ENCODE data around the gene MAP4.
A peak's percentile ranks its signal among the peaks of the same experiment; 100 is the strongest.
"Not testable (repeated sequence)": the region's sequence is repeated elsewhere in the genome, so short reads cannot be mapped to it uniquely, and the experiment has no call there.

Gene MAP4

GRCh38 chr3:48016301-48016973 is at the start of gene MAP4:
Gene MAP4 (minus strand): TSS chr3:48016416. CDS start chr3:47998860, 17,556 bp downstream.
- no peak for DNase-seq

GRCh38 chr3:48065035-48065434 is 48.8 kb upstream of the MAP4 start:
- DNase-seq, result peak; percentile 47

DNA sequence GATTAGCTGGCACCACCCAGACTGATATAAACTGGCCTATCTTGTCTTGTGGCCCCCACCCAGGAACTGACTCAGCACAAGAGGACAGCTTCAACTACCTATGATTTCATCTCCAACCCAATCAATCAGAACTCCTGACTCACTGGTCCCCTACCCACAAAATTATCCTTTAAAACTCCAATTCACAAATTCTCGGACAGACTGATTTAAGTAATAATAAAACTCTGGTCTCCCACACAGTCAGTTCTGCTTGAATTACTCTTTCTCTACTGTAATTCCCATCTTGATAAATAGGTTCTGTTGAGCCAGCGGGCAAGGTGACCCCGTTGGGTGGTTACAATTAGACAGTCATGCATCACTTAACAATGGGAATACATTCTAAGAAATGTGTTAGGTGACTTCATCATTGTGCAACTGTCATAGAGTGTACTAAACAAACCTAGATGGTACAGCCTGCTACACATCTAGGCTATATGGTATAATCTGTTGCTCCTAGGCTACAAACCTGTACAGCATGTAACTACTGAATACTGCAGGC is 48.1 kb upstream of the MAP4 start:
- DNase-seq, result no peak

DNA sequence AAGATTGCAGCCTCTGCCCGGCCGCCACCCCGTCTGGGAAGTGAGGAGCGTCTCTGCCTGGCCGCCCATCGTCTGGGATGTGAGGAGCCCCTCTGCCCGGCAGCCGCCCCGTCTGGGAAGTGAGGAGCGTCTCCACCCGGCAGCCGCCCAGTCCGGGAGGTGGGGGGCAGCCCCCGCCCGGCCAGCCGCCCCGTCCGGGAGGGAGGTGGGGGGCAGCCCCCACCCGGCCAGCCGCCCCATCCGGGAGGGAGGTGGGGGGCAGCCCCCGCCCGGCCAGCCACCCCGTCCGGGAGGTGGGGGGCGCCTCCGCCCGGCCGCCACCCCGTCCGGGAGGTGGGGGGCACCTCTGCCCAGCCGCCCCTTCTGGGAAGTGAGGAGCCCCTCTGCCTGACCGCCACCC is 45.4 kb upstream of the MAP4 start:
- not testable (repeated sequence) for DNase-seq

GRCh38 chr3:48058091-48058490 is 41.9 kb upstream of the MAP4 start:
- DNase-seq, result no peak

DNA sequence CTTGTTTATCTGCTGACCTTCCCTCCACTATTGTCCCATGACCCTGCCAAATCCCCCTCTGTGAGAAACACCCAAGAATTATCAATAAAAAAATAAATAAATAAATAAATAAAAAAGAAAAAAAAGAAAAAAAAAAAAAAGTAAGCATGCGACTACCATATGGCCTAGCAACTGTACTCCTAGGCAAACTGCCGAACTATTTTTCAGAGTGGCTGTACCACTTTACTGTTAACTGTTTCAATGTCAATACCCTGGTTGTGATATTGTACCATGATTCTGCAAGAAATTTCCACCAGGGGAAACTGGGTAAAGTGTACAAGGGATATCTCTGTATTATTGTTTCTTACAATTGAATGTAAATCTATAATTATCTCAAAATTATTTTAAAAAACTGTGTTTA is 41.3 kb upstream of the MAP4 start:
- DNase-seq, result no peak

GRCh38 chr3:48047841-48048464 is 31.7 kb upstream of the MAP4 start:
- DNase-seq, result no peak

DNA sequence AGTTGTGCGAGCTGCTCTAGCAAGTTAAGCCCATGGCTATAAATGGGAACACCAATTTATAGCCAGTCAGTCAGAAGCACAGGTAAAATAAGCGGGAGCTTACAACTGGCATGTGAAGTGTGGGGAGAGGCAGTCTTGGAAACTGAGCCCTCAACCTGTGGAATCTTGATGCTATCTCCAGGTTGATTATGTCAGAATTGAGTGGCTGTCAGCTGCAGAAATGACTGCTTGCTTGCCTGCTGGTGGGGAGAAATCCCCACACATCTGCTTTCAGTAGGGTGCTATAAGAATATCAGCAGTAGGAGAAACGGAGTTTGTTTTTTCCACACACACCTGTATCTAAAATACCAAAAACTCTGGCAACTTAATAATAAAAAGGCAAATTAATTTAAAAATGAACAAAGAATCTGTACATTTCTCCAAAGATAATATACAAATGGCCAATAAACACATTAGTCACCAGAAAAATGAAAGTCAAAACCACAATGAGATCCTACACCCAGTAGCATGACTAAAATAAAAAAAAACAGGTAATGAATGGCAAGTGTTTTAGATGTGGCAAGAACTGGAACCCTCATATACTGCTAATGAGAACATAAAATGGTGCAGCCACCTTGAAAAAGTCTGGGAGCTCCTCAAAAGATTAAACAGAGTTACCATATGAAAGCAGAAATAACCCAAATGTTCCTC is 26.0 kb upstream of the MAP4 start:
- DNase-seq, result peak; percentile 49

GRCh38 chr3:48039487-48040190 is 23.4 kb upstream of the MAP4 start:
- DNase-seq, result peak; percentile 72

DNA sequence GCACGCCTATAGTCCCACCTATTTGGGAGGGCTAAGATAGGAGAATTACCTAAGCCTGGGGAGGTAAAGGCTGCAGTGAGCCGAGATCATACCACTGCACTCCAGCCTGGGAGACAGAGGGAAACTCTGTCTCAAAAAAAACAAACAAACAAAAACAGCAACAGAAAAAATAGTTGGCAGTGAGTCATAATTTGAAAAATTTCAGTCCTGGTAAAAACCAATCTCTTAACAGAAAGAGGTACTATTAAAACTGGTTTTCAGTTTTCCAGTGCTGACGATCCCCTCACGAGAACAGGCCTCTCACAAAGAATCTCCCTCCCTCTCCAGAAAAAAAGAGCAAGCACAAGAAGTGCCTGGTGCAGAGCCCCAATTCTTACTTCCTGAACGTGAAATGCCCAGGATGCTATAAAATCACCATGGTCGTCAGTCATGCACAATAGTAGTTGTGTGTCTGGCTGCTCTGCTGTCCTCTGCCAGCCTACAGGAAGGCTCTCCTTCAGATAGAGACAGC is 22.8 kb upstream of the MAP4 start:
- DNase-seq, result no peak

DNA sequence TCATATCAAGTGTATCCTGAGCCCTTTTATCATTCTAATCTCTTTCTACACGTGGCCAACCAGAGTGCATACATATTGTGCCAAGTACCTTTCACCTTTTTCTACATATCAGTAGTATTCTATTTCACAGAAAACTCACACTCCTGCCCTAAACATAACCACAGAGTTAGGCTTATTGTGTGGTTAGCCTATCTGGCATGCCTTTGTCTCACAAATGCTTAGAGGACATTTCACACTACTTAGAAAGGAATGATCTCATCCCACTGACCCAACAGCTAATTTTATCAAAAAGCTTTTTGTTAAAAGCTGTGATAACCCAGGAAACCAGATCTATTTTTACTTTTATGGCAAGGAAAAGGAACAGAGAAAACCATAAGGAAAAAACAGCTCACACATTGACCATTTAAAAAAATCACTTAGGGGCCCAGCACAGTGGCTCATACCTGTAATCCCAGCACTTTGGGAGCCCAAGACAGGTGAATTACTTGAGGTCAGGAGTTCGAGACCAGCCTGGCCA is 17.8 kb upstream of the MAP4 start:
- peak; percentile 38 for DNase-seq

DNA sequence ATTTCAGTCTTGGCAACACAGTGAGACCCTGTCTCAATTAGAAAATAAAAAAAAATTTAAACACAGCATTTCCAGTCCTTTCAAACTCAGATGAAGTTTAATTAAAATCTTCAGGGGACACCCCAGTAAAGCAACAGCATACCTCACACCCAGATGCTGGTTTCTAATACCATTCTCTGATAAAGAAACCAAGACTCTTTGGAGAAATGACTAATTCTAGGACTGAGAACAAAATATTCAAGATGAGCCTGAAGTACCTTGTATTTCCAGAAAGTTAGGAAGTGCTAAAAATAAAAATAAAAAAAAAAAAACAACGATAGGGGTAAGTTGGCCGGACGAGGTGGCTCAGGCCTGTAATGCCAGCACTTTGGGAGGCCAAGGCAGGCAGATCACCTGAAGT is 14.0 kb upstream of the MAP4 start:
- DNase-seq, result no peak

DNA sequence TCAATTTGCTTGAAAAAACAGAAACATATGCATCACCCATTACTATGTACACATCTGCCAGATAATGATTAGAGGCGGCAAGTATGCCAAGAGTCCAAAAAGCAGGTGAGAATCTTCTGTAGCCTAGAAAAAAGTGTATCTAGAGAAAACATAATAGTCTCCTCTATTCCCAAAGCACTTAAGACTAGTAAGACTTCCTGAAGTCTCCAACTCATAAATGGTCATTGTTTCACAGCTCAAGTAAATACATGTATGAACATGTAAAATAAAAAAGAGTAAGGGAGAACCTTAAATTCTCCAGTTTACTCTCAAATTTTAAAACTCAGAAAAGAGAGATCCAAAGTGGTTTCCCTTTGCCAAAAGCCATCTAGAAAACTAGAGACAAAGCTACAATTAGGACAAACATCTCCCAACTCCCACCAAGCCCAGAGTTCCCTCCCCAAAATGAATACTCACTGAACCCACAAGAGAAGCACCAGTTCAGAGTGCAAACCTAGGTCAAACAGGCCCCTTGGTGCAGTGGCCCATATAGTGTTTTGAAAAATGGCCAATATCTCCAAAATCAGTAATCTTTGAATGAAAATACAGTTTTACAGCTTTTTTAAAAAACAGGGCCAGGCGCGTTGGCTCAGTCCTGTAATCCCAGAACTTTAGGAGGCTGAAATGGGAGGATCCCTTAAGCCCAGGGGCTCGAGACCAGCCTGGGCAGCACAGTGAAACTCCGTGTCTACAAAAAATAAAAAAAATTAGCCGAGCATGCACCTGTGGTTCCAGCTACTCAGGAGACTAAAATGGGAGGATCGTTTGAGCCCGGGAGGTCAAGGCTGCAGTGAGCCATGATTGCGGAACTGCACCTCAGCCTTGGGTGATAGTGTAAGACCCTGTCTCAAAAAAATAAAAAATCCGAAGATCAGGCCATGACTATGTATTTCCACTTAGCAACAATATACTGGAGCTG is 11.0 kb upstream of the MAP4 start:
- DNase-seq, result no peak

GRCh38 chr3:48026098-48026497 is 9.9 kb upstream of the MAP4 start:
- no peak for DNase-seq

DNA sequence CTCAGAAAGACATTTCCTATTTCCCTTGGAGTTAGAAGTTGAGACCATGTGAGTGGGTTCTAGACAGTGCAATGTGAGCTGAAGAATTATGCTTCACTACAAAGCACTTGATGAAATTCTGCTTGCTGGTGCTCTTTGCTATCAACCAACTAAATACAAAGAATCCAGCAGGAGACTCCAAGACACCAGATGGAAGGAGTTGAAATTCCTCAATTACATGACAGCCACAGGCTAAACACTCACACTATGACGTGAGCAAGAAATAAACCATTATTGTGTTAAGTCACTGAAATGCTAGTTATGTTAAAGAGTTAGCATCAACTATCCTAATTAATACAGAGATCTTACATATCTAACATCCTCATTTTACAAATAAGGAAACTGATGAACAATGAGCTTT is 8.2 kb upstream of the MAP4 start:
- no peak for DNase-seq

GRCh38 chr3:48023377-48023776 is 7.2 kb upstream of the MAP4 start:
- DNase-seq, result no peak

GRCh38 chr3:48022178-48022577 is 6.0 kb upstream of the MAP4 start:
- no peak for DNase-seq

DNA sequence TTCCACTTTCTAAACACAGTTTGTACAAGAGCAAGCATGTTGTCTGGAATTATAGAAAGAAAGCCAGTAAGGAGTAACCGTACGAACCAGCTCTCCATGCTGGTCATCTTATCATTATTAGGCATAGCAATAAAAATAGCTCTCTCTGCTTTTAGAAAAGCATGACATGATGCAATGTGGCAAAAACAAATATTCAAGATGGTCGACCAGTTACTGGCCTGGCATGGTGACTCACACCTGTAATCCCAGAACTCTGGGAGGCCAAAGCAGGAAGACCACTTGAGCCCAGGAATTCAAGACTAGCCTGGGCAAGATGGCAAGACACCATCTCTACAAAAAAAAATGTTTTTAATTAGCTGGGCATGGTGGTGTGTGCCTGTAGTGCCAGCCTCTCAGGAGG is 2.6 kb upstream of the MAP4 start:
- peak; percentile 81 for DNase-seq

DNA sequence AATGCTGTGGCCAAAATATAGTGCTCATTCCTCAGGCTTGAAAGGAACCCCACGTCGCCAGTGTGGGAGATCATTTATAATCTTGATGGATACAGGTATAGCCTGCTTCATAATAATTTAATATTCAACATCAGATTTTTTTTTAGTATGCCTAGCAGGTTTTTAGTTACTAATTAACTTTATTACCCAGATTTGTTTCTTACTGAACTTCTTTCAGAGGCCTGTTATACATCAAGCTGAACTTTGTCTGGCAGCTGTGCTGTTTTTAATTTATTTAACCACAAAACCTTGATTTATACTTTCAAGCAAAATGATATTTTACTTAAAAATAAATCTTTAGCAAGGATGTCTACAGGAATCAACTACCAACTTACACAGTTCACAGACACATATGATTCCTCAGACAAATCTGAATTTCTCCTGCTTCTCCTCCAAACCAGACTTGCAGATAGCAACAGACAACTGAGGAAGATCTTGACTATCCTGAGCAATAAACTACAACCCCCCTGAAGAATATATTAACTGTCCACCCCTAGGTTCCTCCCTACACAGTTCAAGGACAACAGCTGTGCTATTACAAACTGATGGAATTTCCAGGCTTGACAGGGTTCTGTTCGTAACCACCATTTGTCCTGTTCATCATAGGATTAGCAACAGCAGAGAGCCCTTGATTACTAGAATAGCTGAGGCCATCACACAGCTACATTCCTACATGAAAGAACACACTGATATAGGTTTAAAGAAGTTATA is 610 bp downstream of the MAP4 start:
- DNase-seq, result peak; percentile 55

DNA sequence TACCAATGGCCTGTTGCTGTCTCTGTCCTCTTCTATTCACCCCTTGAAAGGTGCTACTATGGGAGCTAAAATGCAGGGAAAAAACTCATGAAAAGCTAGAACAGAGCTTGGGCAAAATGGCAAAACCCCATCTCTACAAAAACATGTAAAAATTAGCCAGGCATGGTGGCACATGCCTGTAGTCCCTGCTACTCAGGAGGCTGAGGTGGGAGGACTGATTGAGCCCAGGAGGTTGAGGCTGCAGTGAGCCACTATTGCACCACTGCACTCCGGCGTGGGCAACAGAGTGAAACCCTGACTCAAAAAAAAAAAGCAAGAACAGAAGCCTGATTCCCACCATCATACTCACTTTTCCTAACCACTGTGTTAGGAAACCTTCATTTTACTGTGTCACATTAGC is 1.9 kb downstream of the MAP4 start:
- DNase-seq, result no peak
